Stimulated activated CD8-positive, alpha-beta memory T cell treated with anti-CD3 and anti-CD28 coated beads, Interleukin-15, amount 100 ng/mL, for 1 hour (primary cell): ENCODE results near the gene RNF4.
"Not testable (repeated sequence)": the region's sequence is repeated elsewhere in the genome, so short reads cannot be mapped to it uniquely, and the experiment has no call there.

ENCODE experiments used
- DNase-seq: peaks from one replicate; pipeline ENCODE4 v3.0.0-alpha.2; 2020; ENCODE audit warnings: low read depth

Gene RNF4

GRCh38 chr4:2457481-2458295 lies 11.2 kb upstream of the RNF4 start:
- no peak for DNase-seq

GRCh38 chr4:2458546-2459491 lies 10.1 kb upstream of the RNF4 start:
- DNase-seq, result no peak

GRCh38 chr4:2459589-2460349 lies 9.1 kb upstream of the RNF4 start:
- DNase-seq, result no peak

- DNase-seq, result no peak
Measured at GRCh38 chr4:2461246-2461960, 7.5 kb upstream of the RNF4 start.

- DNase-seq, result no peak
Measured at GRCh38 chr4:2462218-2462991, 6.5 kb upstream of the RNF4 start.

- no peak for DNase-seq
Measured at GRCh38 chr4:2462992-2463762, 5.7 kb upstream of the RNF4 start.

GRCh38 chr4:2465032-2465431 lies 3.9 kb upstream of the RNF4 start:
- DNase-seq, result no peak

GRCh38 chr4:2465544-2465943 lies 3.4 kb upstream of the RNF4 start:
- DNase-seq, result not testable (repeated sequence)

- DNase-seq, result peak; percentile 50
Measured at GRCh38 chr4:2469192-2469984, 482 bp downstream of the RNF4 start.

- DNase-seq, result no peak
Measured at GRCh38 chr4:2470791-2471190, 1.9 kb downstream of the RNF4 start.

GRCh38 chr4:2472187-2472586 lies 3.3 kb downstream of the RNF4 start:
- no peak for DNase-seq

- no peak for DNase-seq
Measured at GRCh38 chr4:2478229-2478628, 9.3 kb downstream of the RNF4 start.

- DNase-seq, result no peak
Measured at GRCh38 chr4:2480649-2481048, 11.7 kb downstream of the RNF4 start.

- no peak for DNase-seq
Measured at GRCh38 chr4:2482192-2482591, 13.3 kb downstream of the RNF4 start.

- no peak for DNase-seq
Measured at GRCh38 chr4:2482693-2483092, 13.8 kb downstream of the RNF4 start.

GRCh38 chr4:2483237-2483636 lies 14.3 kb downstream of the RNF4 start:
- DNase-seq, result no peak

GRCh38 chr4:2484185-2484584 lies 15.3 kb downstream of the RNF4 start:
- DNase-seq, result no peak

- DNase-seq, result peak; percentile 30
Measured at GRCh38 chr4:2484993-2485392, 16.1 kb downstream of the RNF4 start.

- DNase-seq, result no peak
Measured at GRCh38 chr4:2485956-2486355, 17.1 kb downstream of the RNF4 start.
